ENCODE measurements around the gene CCDC172. TPM values are rescaled to one million over a fixed set of nuclear protein-coding genes. Genes with fewer than 3 reads are reported as not detected.

Gene CCDC172
- total RNA-seq, 1 experiment from 2014 or later, result not detected

DNA sequence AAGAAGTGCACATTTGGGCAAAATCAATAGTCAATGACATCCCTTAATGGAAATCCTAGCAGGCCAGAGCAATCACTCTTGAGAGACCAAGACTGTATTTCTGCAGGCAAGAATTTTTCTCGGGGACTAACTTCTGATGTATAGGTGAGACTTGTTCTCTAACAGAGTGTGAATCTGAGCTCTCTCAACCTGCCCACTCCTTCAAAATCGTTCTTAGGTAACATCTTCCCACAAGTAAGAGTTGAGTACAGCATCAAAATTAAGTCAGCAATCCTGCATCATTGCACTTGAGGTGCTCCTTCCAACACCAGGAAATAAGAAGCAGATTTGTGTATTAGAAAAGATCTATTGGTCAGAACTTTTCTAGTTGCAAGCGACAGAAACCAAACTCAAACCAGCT is 25.7 kb upstream of the CCDC172 start:
- no peaks in the 10 kb centered on the region for H3K36me3 ChIP-seq (ENCODE audit: control insufficient read depth, insufficient read depth, low read length)
- no peaks in the 10 kb centered on the region for H3K9me3 Mint-ChIP-seq (ENCODE audit: unreplicated experiment)
- no peaks in the 10 kb centered on the region for H3K36me3 Mint-ChIP-seq (ENCODE audit: insufficient read depth, unreplicated experiment)
- no peak overlapping the region for H3K4me3 ChIP-seq (ENCODE audit: low read depth, low read length)
- no peaks in the 10 kb centered on the region for H3K9me3 ChIP-seq
- TF ChIP-seq, protein P1, sequence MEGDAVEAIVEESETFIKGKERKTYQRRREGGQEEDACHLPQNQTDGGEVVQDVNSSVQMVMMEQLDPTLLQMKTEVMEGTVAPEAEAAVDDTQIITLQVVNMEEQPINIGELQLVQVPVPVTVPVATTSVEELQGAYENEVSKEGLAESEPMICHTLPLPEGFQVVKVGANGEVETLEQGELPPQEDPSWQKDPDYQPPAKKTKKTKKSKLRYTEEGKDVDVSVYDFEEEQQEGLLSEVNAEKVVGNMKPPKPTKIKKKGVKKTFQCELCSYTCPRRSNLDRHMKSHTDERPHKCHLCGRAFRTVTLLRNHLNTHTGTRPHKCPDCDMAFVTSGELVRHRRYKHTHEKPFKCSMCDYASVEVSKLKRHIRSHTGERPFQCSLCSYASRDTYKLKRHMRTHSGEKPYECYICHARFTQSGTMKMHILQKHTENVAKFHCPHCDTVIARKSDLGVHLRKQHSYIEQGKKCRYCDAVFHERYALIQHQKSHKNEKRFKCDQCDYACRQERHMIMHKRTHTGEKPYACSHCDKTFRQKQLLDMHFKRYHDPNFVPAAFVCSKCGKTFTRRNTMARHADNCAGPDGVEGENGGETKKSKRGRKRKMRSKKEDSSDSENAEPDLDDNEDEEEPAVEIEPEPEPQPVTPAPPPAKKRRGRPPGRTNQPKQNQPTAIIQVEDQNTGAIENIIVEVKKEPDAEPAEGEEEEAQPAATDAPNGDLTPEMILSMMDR (IDR thresholded peaks at IDR 0.05; ENCODE audit: insufficient read depth in 1 of 2, low read depth in 1 of 2, low read length in 1 of 2, severe bottlenecking in 1 of 2, unreplicated experiment in 1 of 2), result no peak
- intact Hi-C loops (cut with micrococcal nuclease; ENCODE audit: unreplicated experiment), result no loop called here
- no peaks in the 10 kb centered on the region for H3K27me3 ChIP-seq (replicated peaks; ENCODE audit: control insufficient read depth, insufficient read depth, low read length)
- peaks cover 14% of the 10 kb centered on the region for H3K27me3 Mint-ChIP-seq (ENCODE audit: insufficient read depth, unreplicated experiment)
- peaks cover 7% of the 10 kb centered on the region for H3K4me1 Mint-ChIP-seq (ENCODE audit: low read depth, unreplicated experiment)
- CTCF ChIA-PET, result no interaction called here
- POLR2A ChIA-PET, result no interaction called here
- DNase-seq, result no peak
- no peaks in the 10 kb centered on the region for H3K4me1 ChIP-seq
- H3K27ac Mint-ChIP-seq (ENCODE audit: unreplicated experiment), result no peak overlapping the region
- BruUV-seq (replicated peaks), result no TSS peak
- H3K4me3 Mint-ChIP-seq (ENCODE audit: unreplicated experiment), result no peak overlapping the region

DNA sequence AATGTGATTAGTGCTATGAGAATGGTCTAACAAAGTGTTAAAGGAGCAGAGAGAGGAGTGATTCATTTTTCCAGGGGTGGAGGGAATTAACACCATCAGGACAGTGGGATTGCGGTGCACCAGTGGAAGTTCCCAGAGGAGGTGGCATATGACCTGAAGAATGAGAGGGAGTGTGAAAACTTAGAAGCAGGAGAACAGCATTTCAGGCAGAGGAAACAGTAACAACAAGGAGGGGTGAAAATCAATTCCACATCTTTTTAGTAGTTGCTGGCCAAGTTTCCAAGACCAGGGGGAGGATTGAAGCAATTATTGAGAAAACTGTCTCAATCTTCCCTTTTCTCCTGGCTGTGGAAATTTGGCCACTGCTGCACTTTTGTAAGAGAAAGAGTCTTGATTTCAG is 23.7 kb upstream of the CCDC172 start:
- Histone ChIP-seq H3K9me3 (no peaks in the 10 kb centered on the region), H3K36me3 (ENCODE audit: control insufficient read depth, insufficient read depth, low read length) (no peaks in the 10 kb centered on the region), H3K4me3 (ENCODE audit: low read depth, low read length) (no peak overlapping the region), H3K27me3 (replicated peaks; ENCODE audit: control insufficient read depth, insufficient read depth, low read length) (no peaks in the 10 kb centered on the region), H3K4me1 (no peaks in the 10 kb centered on the region)
- no peaks in the 10 kb centered on the region for H3K36me3 Mint-ChIP-seq (ENCODE audit: insufficient read depth, unreplicated experiment)
- ChIA-PET CTCF (no interaction called here), POLR2A (no interaction called here)
- no peak for DNase-seq
- no peaks in the 10 kb centered on the region for H3K9me3 Mint-ChIP-seq (ENCODE audit: unreplicated experiment)
- H3K4me1 Mint-ChIP-seq (ENCODE audit: low read depth, unreplicated experiment), result peaks cover 7% of the 10 kb centered on the region
- peaks cover 12% of the 10 kb centered on the region for H3K27me3 Mint-ChIP-seq (ENCODE audit: insufficient read depth, unreplicated experiment)
- H3K27ac Mint-ChIP-seq (ENCODE audit: unreplicated experiment), result no peak overlapping the region
- intact Hi-C loops (cut with micrococcal nuclease; ENCODE audit: unreplicated experiment), result no loop called here
- no TSS peak for BruUV-seq (replicated peaks)
- TF ChIP-seq, protein P1 (IDR thresholded peaks at IDR 0.05; ENCODE audit: insufficient read depth in 1 of 2, low read depth in 1 of 2, low read length in 1 of 2, severe bottlenecking in 1 of 2, unreplicated experiment in 1 of 2), result no peak
- no peak overlapping the region for H3K4me3 Mint-ChIP-seq (ENCODE audit: unreplicated experiment)

DNA sequence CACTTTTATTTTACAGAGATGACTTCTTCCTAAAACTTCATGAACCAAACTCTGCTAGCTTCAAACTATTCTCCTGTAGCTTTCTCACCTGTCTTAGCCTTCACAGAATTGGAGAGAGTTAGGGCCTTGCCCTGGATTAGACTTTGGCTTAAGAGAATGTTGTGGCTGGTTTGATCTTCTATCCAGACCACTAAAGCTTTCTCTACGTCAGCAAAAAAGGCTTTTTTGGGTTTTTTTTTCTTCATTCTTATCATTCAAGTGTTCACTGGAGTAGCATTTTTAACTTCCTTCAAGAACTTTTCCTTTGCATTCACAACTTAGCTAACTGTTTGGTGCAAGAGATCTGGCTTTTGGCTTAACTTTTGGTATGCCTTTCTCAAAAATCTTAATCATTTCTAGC is 19.3 kb upstream of the CCDC172 start:
- POLR2A ChIA-PET, result no interaction called here
- no TSS peak for BruUV-seq (replicated peaks)

More for the DNA sequence above, 19.3 kb upstream of the CCDC172 start:
- Histone ChIP-seq H3K4me1 (no peaks in the 10 kb centered on the region), H3K9me3 (no peaks in the 10 kb centered on the region), H3K27me3 (replicated peaks; ENCODE audit: control insufficient read depth, insufficient read depth, low read length) (no peaks in the 10 kb centered on the region), H3K4me3 (ENCODE audit: low read depth, low read length) (no peak overlapping the region), H3K36me3 (ENCODE audit: control insufficient read depth, insufficient read depth, low read length) (no peaks in the 10 kb centered on the region)
- no peak overlapping the region for H3K4me3 Mint-ChIP-seq (ENCODE audit: unreplicated experiment)
- H3K36me3 Mint-ChIP-seq (ENCODE audit: insufficient read depth, unreplicated experiment), result no peaks in the 10 kb centered on the region
- CTCF ChIA-PET, result no interaction called here
- no peaks in the 10 kb centered on the region for H3K27me3 Mint-ChIP-seq (ENCODE audit: insufficient read depth, unreplicated experiment)
- no peak overlapping the region for H3K27ac Mint-ChIP-seq (ENCODE audit: unreplicated experiment)
- TF ChIP-seq, protein P1 (IDR thresholded peaks at IDR 0.05; ENCODE audit: insufficient read depth in 1 of 2, low read depth in 1 of 2, low read length in 1 of 2, severe bottlenecking in 1 of 2, unreplicated experiment in 1 of 2), result no peak
- no peak for DNase-seq
- H3K4me1 Mint-ChIP-seq (ENCODE audit: low read depth, unreplicated experiment), result no peaks in the 10 kb centered on the region
- no peaks in the 10 kb centered on the region for H3K9me3 Mint-ChIP-seq (ENCODE audit: unreplicated experiment)
- intact Hi-C loops (cut with micrococcal nuclease; ENCODE audit: unreplicated experiment), result no loop called here
